HuH-7.5 (cell line): ENCODE results near the gene EHD2.
"Not testable (repeated sequence)": the region's sequence is repeated elsewhere in the genome, so short reads cannot be mapped to it uniquely, and the experiment has no call there.

ENCODE experiments used
- DNase-seq: peaks from one replicate; pipeline ENCODE4 v3.0.0; 2011; ENCODE audit warnings: low spot score

EHD2 gene

GRCh38 chr19:47771291-47771690, 58.1 kb downstream of the EHD2 start:
- not testable (repeated sequence) for DNase-seq

GRCh38 chr19:47776568-47776967, 63.3 kb downstream of the EHD2 start:
- DNase-seq, result no peak

- not testable (repeated sequence) for DNase-seq
Measured at GRCh38 chr19:47777245-47778048, 64.2 kb downstream of the EHD2 start.

- DNase-seq, result peak; percentile 86
Measured at GRCh38 chr19:47778049-47778953, 65.1 kb downstream of the EHD2 start, which contains the start of gene SELENOW. SELENOW (plus strand) TSS chr19:47778703; CDS start chr19:47778786, 83 bp downstream.

GRCh38 chr19:47778954-47779351, 65.7 kb downstream of the EHD2 start:
- DNase-seq, result no peak

GRCh38 chr19:47779524-47780214, 66.4 kb downstream of the EHD2 start:
- DNase-seq, result no peak

- no peak for DNase-seq
Measured at GRCh38 chr19:47780215-47780551, 67.0 kb downstream of the EHD2 start.

GRCh38 chr19:47781590-47782262, 68.5 kb downstream of the EHD2 start:
- DNase-seq, result no peak

GRCh38 chr19:47786566-47786965, 73.3 kb downstream of the EHD2 start:
- no peak for DNase-seq

GRCh38 chr19:47787307-47787706, 74.1 kb downstream of the EHD2 start:
- not testable (repeated sequence) for DNase-seq

- DNase-seq, result not testable (repeated sequence)
Measured at GRCh38 chr19:47789811-47790210, 76.6 kb downstream of the EHD2 start.

GRCh38 chr19:47790398-47790814, 77.2 kb downstream of the EHD2 start:
- DNase-seq, result peak; percentile 86

GRCh38 chr19:47792616-47793015, 79.4 kb downstream of the EHD2 start:
- DNase-seq, result no peak
